GM19463 (cell line): ENCODE results near the gene MBOAT1.
"Not testable (repeated sequence)": the region's sequence is repeated elsewhere in the genome, so short reads cannot be mapped to it uniquely, and the experiment has no call there.

Source experiments
- ATAC-seq: cut with Tn5 transposase; IDR thresholded peaks from one replicate; pipeline ENCODE4 v1.9.1; 2021; ENCODE audit warnings: mild to moderate bottlenecking, moderate library complexity; ENCODE audit not compliant: unreplicated experiment

The MBOAT1 gene

GRCh38 chr6:20203561-20204511 is 8.4 kb downstream of the MBOAT1 start:
- ATAC-seq, result no peak

DNA sequence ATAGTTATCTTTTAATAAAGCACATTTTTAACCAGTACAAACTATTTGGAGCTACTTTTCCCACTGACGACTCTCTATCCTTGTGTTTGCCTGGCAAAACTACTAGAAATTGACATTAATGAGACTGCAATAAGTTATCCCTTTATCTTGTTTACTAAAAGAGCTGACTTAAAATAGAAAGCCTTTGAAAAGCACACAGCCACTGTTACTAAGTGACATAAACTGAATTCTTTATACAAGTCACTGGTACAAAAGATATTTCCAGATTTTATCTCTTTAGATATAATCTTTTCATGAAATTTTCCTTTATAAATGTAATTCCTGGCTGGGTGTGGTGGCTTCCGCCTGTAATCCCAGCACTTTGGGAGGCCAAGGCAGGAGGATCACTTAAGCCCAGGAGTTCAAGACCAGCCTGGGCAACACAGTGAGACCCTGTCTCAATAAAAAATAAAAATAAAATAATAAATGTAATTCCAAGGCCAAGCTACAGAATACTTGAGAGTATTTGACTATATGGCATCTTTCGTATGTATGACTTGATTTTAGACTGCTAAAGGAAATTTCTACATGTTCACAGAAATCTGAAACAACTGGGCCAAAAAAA is 9.5 kb downstream of the MBOAT1 start:
- no peak for ATAC-seq

DNA sequence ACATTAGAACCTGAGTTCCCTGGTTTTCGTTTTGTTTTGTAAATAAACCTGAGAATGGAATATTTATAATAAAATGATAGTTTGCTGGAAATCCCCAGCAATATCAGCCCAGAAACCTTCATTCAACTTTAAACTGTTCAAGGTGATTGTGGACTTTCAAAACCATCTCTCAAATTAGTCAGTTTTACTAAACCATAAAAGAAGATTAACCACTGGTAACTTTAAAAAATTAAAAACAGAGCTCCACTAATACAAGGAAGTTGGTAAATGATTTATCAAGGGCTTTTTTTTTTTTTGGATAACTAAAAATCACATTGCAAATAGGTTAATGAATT is 10.0 kb downstream of the MBOAT1 start:
- ATAC-seq, result peak; percentile 26

GRCh38 chr6:20200761-20201630 is 11.3 kb downstream of the MBOAT1 start:
- ATAC-seq, result no peak

DNA sequence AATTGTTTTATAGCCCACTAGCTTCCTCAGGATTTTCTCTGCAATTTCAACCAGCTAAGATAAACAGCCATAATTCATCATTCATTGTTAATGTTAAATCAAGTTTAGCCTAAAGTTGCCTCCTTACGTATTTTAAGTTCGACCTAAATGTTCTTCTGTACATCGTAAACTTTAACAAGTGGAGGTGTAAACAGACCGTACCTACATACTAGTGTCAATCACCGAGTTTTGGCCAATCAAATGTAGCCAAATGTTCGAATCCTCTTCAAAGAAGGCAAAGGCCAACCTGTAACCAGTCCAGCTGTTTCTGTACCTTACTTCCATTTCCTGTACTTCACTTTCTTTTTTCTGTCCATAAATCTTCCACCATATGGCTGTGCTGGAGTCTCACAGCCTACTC is 13.5 kb downstream of the MBOAT1 start:
- no peak for ATAC-seq

DNA sequence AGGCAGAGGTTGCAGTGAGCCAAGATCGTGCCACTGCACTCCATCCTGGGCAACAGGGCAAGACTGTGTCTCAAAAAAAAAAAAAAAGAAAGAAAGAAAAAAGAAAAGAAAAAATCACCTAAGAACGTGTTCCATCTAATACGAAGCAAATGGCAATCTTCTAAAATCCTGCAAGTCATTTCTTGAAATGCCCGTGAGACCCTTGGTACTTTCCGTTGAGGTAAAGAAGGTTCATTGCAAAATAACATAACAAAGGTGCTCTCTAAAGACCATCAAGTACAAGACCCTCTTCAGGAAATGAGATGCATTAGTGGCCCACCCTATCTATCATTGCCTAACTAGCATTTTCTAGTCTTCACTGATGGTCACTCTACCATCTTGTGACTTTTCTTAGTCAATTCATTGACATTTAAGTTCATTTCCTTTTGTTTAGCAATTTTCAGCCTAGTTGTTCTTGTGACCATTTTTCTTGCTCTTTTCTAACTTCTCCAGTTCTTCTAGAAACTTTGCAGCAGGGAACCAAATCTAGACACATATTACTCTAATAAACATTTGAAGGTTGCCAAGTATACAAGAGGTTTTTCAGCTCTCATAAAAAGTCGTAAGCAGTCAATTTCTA is 14.0 kb downstream of the MBOAT1 start:
- no peak for ATAC-seq

DNA sequence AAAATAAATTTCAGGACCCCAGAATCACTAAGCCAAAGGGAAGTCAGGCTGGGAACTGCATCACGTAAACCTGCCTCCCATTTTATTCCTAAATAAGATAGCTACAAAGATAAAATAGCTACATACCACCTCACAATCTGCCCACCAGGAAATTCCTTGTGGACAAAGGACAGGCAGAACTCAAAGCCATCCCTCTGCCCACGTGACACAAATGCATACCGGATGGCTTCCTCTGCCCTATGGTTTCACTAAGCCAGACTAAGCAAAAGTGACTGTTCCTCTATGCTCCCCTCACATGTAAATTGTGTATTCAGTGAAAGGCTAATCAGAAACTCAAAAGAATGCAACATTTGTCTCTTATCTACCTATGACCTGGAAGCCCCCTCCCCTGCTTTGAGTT is 15.0 kb downstream of the MBOAT1 start:
- no peak for ATAC-seq

GRCh38 chr6:20192625-20193024 is 19.6 kb downstream of the MBOAT1 start:
- no peak for ATAC-seq

- ATAC-seq, result no peak
Measured at GRCh38 chr6:20191992-20192391, 20.3 kb downstream of the MBOAT1 start.

DNA sequence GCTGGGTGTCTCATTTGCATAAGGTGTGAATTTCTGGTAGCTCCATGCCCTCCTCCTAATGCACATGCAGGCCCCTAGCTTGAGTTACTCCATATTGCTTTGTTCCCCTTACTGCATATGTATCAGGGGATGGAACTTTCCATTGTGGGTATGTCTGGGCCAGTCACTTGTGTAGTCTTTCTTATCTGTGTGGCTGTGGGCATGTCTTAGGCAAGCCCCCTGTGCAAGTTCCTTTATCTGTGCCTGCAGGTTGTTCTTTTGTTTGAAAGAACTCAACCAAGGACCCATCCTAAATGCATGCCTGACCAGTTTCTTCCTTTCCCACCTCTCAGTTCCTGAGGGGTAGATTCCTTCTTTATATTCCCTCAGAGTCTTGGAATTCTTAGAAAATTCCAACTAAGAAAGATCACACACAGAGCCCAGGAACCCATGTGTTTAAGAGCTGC is 23.6 kb downstream of the MBOAT1 start:
- no peak for ATAC-seq

GRCh38 chr6:20186981-20187380 is 25.3 kb downstream of the MBOAT1 start:
- ATAC-seq, result no peak

- ATAC-seq, result no peak
Measured at GRCh38 chr6:20183706-20184105, 28.6 kb downstream of the MBOAT1 start.

- ATAC-seq, result no peak
Measured at GRCh38 chr6:20182926-20183521, 29.2 kb downstream of the MBOAT1 start.

DNA sequence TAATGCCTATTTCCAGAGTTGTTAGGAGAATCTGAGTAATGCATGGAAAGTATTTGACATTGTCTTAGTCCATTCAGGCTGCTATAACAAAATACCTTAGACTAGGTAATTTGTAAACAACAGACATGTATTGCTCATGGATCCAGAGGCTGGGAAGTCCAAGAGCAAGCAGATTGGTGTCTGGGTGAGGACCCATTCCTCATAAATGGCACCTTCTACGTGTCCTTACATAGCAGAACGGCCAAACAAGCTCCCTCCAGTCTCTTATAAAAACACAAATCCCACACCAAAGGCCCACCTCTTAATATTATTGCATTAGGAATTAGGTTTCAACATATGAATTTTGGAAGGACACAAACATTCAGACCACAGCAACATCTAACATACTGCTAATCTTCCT is 30.2 kb downstream of the MBOAT1 start:
- no peak for ATAC-seq

DNA sequence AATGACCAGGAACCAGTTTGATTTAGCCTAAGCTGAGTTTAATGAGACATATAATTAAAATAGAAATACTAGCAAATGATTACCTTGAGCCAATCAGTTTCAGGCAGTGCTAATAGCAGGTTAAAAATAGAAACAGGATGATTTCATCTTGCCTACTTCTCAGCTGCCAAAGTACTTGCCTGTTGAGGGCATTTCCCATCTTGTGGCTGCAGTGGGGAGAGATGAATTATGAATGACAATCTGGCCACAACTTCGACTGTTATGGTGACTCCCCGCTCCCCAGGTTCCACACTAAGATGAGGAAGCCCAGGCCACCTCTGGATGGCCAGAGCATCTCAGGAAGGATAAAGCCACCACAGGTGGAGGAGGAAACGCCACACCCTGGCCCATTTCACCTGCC is 31.3 kb downstream of the MBOAT1 start:
- ATAC-seq, result peak; percentile 88

GRCh38 chr6:20179287-20180045 is 32.8 kb downstream of the MBOAT1 start:
- not testable (repeated sequence) for ATAC-seq

- ATAC-seq, result no peak
Measured at GRCh38 chr6:20178327-20178726, 33.9 kb downstream of the MBOAT1 start.

GRCh38 chr6:20175810-20176410 is 36.4 kb downstream of the MBOAT1 start:
- ATAC-seq, result no peak
